GM19452 (cell line): ENCODE data around the gene CEP85L.

Source experiments
- ATAC-seq: cut with Tn5 transposase; IDR thresholded peaks from one replicate; pipeline ENCODE4 v1.9.1; 2021; ENCODE audit not compliant: unreplicated experiment

CEP85L gene

DNA sequence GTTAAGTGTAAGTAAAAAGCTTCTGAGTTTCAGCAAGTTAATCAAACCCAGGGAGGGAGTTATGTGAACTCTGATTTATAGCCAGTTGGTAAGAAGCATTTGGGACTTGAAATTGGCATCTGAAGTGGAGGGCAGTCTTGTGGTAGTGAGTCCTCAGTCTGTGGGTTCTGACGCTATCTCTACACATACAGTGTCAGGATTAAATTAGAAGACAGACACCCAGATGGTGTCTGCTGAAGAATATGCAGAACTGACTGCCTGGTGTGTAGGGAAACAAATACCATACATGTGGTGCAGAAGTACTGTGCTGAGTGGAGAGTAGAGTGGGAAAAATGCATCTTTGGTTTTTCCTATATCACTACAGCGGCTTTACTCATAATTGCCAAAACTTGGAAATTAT is 146.8 kb downstream of the CEP85L start:
- ATAC-seq, result no peak

GRCh38 chr6:118502169-118502568 is 149.2 kb downstream of the CEP85L start:
- ATAC-seq, result no peak

DNA sequence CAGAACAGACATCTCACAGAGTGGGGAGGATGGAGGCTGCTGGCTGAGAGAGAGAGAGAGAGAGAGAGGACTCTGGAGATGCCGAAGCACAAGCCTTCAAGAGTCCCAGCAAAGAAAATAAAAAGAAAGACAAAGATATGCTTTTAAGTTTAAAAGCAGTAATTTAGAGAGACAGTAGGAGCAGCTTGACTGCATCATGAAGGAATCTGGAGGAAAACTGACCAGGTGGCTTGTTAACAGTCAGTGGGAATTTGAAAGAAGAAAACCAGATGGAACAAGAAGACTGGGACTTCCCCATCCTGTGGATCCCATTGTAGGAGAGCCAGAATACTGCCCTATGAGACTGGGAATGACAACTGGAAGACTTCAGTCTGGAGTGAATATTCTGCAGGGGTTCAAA is 149.6 kb downstream of the CEP85L start:
- no peak for ATAC-seq

DNA sequence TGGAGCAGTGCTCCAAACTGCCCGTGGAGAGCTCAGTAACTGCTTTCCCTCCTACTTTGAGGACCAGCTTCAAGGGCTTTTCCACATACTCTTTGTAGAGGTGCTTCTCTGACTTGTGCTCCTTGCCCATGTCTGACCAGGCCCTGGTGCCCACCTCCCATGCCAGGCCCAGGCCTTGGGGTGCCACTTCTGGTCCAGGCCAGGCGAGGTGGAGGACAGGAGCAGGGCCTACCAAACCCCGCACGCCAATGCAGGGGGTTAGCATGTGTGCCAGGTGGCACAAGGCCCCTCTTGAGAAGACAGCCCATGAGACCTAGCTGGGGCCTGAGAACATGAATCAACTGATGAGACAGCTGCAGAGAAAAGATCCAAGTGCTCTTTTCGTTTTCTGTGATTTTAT is 150.3 kb downstream of the CEP85L start:
- ATAC-seq, result no peak

- no peak for ATAC-seq
These were observed 151.0 kb downstream of the CEP85L start for GRCh38 chr6:118500130-118501015.

DNA sequence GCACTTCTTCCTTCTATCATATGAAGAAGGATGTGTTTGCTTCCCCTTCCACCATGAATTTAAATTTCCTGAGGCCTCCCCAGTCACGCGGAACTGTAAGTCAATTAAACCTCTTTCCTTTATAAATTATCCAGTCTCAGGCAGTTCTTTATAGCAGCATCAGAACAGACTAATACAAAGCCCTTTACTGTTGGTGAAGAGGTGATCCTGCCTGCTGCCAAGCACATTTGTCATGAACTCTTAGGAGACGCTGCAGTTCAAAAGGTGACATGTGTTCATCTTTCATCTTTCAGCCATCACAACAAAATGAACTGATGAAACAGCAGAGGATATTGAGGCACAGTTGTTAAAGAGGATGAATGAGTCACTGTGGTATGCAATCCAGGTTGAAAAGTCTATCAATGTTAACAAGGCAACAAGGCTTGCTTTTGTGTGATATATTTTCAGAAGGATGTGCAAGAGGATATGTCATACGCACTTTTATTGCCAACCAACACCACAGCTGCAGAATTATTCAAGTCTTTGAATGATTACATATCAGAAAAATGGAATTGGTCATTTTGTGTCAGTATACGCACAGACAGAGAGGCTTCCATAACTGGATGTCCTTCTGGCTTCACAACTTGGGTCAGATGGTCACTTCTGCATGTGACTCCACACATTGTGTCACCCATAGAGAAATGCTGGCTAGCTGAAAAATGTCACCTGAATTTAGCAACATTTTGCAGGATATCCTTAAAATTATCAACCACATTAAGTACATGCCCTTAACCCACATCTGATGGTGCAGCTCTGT is 155.7 kb downstream of the CEP85L start:
- ATAC-seq, result no peak

DNA sequence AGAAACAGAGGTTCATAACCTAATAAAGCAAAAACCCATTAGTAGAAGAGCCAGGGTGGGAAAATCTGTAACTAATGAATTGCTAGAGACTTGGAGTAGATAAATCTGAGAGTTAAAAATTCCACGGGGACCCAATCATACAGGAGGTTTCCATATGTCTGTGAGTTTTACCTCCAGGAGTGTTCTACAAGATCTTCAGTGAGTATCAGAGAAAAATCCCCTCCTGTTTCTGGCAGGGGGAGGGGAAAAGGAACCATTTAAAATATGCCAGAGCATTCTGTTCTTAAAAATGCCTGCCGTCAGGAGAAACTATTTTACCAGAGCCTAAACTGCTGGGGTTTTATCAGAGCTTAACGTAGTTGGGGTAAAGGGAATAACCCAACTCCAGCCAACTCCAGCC is 157.3 kb downstream of the CEP85L start:
- no peak for ATAC-seq

- no peak for ATAC-seq
These were observed 161.4 kb downstream of the CEP85L start for GRCh38 chr6:118489990-118490389.

DNA sequence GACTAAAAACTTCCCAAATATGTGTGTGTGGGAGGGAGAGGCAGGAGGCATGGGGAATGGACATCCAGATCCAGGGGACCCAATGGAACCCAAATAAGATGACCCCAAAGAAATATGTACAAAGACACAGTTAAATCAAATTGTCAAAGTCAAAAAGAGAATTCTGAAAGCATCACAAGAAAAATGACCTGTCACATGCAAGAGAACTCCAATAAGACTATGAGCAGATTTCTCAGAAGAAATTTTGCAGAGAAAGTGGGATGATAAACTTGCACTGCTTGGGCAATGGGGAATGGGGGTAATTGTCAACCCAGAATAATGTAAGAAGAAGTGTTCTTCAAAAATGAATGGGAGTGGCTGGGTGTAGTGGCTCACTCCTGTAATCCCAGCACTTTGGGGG is 162.8 kb downstream of the CEP85L start:
- ATAC-seq, result no peak

DNA sequence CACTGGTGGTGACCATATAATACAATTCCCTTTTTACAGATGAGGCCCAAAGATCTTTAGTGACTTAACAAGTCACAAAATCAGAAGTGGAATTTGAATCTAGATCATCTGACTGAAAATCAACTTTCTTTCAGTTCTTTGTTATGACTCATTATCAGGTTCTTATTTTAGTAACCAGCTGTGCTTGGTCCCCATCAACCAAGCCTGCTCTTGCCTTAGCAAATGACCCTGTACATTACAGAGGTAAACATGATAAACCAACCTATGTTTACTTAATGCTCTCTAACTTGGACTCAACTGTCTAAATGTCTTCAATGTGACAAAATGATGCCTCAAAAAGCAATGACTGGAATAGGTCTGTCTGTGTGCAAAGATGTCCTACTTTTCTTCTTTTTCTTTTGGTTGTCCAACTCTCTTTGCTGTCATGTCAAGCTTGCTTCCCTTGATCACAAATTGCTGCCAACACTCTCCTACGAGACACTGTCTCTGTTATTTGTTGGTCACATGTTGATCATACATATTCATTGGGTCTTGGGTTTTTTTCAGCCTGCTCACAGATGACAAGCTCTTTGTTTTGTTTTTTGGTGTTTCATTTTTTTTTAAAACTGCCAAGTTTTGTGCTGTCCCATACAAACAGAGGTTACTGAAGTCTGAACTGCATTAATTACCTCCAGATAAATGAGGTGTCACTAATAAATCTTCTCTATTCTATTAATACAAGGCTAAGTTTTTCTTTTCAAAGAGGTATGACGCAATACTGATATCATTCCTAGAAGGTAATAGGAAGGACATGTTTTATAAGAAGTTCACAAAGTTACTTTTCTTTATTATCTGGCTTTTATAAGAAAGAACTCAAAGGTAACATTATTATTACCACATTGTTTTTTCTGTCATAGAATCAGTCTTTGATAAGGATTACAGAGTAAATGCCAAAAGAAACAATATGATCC is 165.5 kb downstream of the CEP85L start:
- ATAC-seq, result peak; percentile 93

DNA sequence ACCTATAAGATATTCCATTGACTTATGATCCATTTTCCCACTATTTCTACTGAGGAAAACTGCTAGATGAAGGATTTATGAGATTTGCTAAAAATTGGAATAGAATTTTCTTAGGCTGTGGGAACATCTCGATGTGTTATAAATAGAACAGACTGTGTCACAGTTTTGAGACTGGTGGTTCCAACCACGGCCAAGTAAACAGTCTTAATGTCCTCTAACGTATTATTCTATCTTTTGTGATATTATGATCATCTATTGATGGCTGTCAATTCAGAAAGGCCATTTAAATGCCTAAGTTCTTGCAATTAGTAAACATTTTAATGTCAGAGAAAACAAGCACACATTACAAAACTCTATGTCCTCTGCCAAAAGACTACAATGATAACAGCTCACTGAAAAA is 174.8 kb downstream of the CEP85L start:
- no peak for ATAC-seq

- ATAC-seq, result no peak
These were observed 178.1 kb downstream of the CEP85L start for GRCh38 chr6:118473266-118473665.

DNA sequence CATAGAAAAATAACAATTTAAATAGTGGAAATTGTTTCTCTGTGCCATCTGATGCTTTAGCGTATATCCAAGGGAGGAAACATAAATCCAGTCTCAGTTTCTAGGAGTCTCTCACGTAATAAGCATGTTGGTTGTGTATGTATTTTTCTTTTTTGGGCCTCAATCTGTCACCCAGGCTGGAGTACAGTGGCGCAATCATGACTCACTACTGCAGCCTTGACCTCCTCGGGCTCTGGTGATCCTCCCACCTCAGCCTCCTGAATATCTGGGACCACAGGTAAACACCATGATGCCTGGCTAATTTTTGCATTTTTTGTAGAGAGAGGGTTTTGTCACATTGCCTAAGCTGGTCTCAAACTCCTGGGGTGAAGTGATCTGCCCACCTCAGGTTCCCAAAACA is 181.9 kb downstream of the CEP85L start:
- no peak for ATAC-seq

GRCh38 chr6:118468682-118469465 is 182.5 kb downstream of the CEP85L start:
- ATAC-seq, result no peak

DNA sequence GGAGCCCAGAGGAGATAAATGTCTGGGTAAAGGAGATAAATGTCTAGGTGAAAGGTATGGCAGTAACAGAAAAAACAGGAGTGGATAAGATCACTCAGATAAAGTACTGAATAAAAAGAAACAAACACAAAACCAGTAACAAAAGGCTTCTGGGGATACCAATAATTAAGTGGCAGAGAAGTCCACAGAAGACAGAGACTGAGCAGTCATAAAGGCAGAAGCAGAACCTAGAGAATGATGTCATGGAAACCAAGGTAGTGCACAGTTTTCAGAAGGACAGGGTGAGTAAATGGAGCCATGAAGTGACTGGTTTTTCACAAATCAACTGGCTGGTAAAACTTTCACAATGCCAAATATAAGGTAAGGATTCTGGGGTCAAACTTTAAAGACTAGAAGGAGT is 184.2 kb downstream of the CEP85L start:
- ATAC-seq, result peak; percentile 66

- ATAC-seq, result no peak
These were observed 186.8 kb downstream of the CEP85L start for GRCh38 chr6:118464620-118465019.

DNA sequence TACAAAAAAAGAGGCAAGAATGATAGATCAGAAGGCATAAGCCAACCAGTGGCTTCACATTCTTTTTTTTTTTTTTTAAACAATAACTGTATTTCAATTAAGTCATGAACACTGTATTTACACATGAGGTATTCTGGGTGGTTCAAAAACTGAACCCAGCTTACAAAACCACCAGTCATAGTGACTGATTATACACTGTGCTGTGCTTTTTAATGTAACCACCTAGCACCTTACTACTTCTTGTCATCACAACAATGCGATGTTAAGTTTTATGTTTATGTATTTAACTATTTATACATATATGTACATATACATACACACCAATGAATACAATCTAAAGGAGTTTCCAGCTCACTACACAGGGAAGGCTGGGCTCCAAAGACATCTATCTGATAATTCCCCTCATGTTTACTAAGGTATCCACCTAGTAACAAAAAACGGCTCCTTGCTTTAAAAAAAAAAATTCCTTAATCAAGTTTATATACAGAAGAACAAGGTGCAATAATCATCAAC is 190.4 kb downstream of the CEP85L start:
- ATAC-seq, result no peak

DNA sequence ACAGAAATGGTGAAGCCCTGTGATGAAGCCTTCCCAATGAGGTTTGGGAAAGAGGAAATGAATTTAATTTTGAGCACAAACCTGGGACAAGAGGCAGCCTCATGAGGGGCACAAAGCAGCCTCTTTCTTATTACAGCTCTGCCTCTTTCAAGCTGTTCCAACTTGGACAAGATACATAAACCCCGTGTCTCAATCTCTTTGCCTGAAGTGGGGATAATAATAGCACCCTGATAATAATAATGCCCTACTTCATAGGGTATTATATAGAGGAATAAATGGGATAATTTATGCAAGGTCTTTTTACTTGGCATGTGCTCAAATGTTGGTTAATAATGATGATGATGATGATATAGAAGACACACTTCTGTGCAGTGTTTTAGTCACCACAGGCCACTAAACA is 194.4 kb downstream of the CEP85L start:
- no peak for ATAC-seq

- ATAC-seq, result no peak
These were observed 199.6 kb downstream of the CEP85L start for GRCh38 chr6:118451839-118452238.

DNA sequence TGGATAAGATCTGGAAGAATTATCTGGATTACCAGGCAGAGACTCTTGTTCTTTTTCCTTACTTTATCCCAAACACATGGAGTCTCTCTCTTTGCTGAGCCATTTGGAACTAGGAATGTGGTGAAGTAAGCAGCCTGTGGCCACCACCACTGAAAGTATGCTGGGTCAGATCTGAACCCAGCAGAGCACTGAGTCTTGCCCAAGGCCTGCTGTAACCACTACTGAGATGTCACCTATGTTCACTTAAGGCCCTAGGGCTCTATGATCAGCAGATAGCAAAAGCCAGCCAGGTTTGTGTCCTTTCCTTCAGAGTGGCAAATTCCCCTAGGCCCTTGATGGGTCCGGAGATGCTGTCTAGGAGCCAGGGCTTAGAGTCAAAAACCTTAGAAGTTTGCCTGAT is 206.6 kb downstream of the CEP85L start:
- ATAC-seq, result peak; percentile 70
